Ovary (tissue), 3 donors: ENCODE data around the gene PTEN.
"Not testable (repeated sequence)": the region's sequence is repeated elsewhere in the genome, so short reads cannot be mapped to it uniquely, and the experiment has no call there.

Experiments used
- EP300 ChIP-seq: sonication (generic); formaldehyde crosslinking; IDR thresholded peaks from one replicate; pipeline ENCODE4 v1.6.1; 2017; ENCODE audit warnings: antibody characterized with exemption
- TF ChIP-seq, protein P1 (sequence below), 3 donors: fragments of 450-650 bp in 2 of 3; fragments of 200-600 bp in 1 of 3; IDR thresholded peaks; one replicate each; pipeline versions ENCODE4 v1.5.1 to v1.8.0; 2016 to 2022; ENCODE audit warnings: antibody characterized with exemption in 3 of 3, mild to moderate bottlenecking in 1 of 3
- donor health status: DM: no; HTN: no; CAD: no.

- TF ChIP-seq, protein P1, sequence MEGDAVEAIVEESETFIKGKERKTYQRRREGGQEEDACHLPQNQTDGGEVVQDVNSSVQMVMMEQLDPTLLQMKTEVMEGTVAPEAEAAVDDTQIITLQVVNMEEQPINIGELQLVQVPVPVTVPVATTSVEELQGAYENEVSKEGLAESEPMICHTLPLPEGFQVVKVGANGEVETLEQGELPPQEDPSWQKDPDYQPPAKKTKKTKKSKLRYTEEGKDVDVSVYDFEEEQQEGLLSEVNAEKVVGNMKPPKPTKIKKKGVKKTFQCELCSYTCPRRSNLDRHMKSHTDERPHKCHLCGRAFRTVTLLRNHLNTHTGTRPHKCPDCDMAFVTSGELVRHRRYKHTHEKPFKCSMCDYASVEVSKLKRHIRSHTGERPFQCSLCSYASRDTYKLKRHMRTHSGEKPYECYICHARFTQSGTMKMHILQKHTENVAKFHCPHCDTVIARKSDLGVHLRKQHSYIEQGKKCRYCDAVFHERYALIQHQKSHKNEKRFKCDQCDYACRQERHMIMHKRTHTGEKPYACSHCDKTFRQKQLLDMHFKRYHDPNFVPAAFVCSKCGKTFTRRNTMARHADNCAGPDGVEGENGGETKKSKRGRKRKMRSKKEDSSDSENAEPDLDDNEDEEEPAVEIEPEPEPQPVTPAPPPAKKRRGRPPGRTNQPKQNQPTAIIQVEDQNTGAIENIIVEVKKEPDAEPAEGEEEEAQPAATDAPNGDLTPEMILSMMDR (IDR thresholded peaks at IDR 0.05): not testable (repeated sequence)
- TF ChIP-seq EP300: not testable (repeated sequence)
Observed at GRCh38 chr10:87829051-87829450, 34.4 kb upstream of the PTEN start.
